HL-60 (cell line): Measurements from ENCODE around the gene ARL13B.

Source experiments
- DNase-seq, 2 experiments: peaks; one replicate each; pipeline ENCODE4 v3.0.0-alpha.2; 2010 to 2020; ENCODE audit warnings: low read depth in 1 of 2, low spot score in 1 of 2
- H3K27ac ChIP-seq: fragments of 250-450 bp; sonication (Bioruptor Pico); replicated peaks from 2 replicates; pipeline ENCODE4 v1.5.1; 2020; ENCODE audit warnings: mild to moderate bottlenecking, moderate library complexity
- H3K27me3 ChIP-seq: fragments of 250-450 bp; sonication (Bioruptor Pico); 2 replicates; pipeline ENCODE4 v1.5.1; 2021; ENCODE audit warnings: mild to moderate bottlenecking, moderate library complexity; ENCODE audit not compliant: insufficient read depth, poor library complexity, severe bottlenecking
- H3K4me3 ChIP-seq: replicated peaks from 2 replicates; pipeline ENCODE4 v1.5.1; 2011; ENCODE audit warnings: mild to moderate bottlenecking, control low read depth, low read length; ENCODE audit not compliant: insufficient read depth
- CTCF ChIP-seq: IDR thresholded peaks from one replicate; pipeline ENCODE4 v1.5.1; 2011; ENCODE audit warnings: low read length, control low read depth, inconsistent platforms; ENCODE audit not compliant: insufficient read depth
- GABPA ChIP-seq: IDR thresholded peaks from 2 replicates; pipeline ENCODE4 v1.6.1; 2012; ENCODE audit warnings: low read depth
- POLR2AphosphoS5 ChIP-seq: IDR thresholded peaks from 2 replicates; pipeline ENCODE4 v1.6.1; 2012; ENCODE audit warnings: low read depth
- REST ChIP-seq: IDR thresholded peaks from 2 replicates; pipeline ENCODE4 v1.6.1; 2012; ENCODE audit warnings: low read depth; ENCODE audit not compliant: insufficient replicate concordance
- SPI1 ChIP-seq: IDR thresholded peaks from 2 replicates; pipeline ENCODE4 v1.6.1; 2012; ENCODE audit warnings: low read depth, mild to moderate bottlenecking, borderline replicate concordance

Gene ARL13B

DNA sequence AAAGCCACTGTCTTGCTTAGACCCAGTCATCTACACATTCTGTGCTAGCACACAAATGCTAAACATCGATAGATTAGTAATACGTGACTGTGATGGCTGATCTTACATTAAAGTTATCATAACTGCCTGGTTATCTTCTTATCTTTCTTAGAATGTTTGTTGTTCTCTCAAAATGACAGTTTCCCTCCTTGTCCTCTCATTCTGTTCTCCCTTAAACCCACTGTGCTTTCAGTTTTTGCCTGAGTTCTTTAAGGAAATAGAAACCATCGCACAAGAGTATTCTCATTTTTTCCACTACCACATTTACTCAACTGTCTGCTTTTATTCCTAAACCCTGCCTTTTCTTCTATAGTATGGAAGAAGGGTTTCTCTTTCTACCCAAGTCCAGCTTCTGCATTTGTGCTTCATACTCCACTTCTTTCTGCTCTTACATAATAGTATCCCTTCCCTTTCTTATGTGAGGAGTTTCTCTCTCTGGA, 31.3 kb downstream of the ARL13B start:
- H3K27me3 ChIP-seq, result no peaks in the 10 kb centered on the region
- no peak for DNase-seq
- H3K4me3 ChIP-seq, result no peak overlapping the region
- TF ChIP-seq GABPA, result no peak
- no peak for TF ChIP-seq SPI1
- no peak for TF ChIP-seq POLR2AphosphoS5
- TF ChIP-seq CTCF, result no peak
- TF ChIP-seq REST, result no peak
- no peak overlapping the region for H3K27ac ChIP-seq

GRCh38 chr3:94012185-94012584, 32.2 kb downstream of the ARL13B start:
- Histone ChIP-seq H3K27ac (no peak overlapping the region), H3K4me3 (no peak overlapping the region), H3K27me3 (no peaks in the 10 kb centered on the region)
- no peak for TF ChIP-seq CTCF
- TF ChIP-seq REST, result no peak
- no peak for TF ChIP-seq POLR2AphosphoS5
- no peak for TF ChIP-seq SPI1
- TF ChIP-seq GABPA, result no peak
- DNase-seq, result no peak

DNA sequence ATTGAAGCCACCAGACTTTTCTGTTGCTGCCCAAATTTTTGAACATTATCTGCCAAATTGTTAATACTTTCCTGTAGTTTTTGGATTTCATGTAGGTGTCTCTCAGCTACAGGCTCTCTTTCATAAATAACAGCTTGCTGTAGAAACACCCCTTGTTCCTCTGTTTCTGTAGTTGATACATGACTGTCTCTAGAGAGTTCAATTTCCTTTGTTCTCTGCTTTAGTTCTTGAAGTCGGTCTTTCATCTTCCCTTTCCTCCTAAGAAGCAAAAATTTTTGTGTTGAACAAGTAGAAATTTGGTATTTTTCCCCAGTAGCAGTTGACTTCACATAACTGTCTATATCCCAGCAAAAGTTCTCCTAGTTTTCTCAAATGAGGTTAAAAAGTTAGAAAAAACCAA, 35.1 kb downstream of the ARL13B start:
- no peak for TF ChIP-seq POLR2AphosphoS5
- TF ChIP-seq CTCF, result no peak
- no peak for TF ChIP-seq SPI1
- no peak for TF ChIP-seq REST
- TF ChIP-seq GABPA, result no peak
- Histone ChIP-seq H3K27me3 (no peaks in the 10 kb centered on the region), H3K27ac (no peak overlapping the region), H3K4me3 (no peak overlapping the region)
- no peak for DNase-seq
